Measurements from ENCODE around the gene IMMP2L.
"Not testable (repeated sequence)": the region's sequence is repeated elsewhere in the genome, so short reads cannot be mapped to it uniquely, and the experiment has no call there.

Gene IMMP2L

GRCh38 chr7:111509288-111509687 is 53.0 kb downstream of the IMMP2L start:
- DNase-seq (ENCODE audit: low read depth, low spot score): no peak

DNA sequence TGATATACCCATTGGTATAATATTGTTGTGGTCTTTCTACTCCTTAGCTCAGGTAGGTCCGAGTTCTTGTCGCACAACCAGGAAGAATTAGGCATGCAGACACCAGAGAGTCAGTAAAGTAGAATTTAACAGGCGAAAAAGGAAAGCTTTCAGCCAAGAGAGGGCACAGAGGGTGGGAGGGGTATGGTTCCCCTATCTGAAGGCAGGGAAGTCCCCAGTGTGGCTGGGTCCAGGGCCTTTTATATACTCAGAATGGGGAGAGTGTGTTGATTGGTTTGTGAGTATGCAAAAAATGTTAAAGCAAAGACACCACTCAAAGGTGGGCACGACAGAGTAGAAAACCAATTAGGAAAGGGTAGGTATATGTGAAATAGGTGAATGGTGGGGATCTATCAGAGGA is 53.9 kb downstream of the IMMP2L start:
- no peak for DNase-seq (ENCODE audit: low read depth, low spot score)

DNA sequence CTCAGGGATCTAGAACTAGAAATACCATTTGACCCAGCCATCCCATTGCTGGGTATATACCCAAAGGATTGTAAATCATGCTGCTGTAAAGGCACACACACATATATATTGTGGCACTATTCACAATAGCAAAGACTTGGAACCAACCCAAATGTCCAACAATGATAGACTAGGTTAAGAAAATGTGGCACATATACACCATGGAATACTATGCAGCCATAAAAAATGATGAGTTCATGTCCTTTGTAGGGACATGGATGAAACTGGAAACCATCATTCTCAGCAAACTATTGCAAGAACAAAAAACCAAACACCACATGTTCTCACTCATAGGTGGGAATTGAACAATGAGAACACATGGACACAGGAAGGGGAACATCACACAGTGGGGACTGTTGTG is 56.9 kb downstream of the IMMP2L start:
- not testable (repeated sequence) for DNase-seq (ENCODE audit: low read depth, low spot score)

- DNase-seq (ENCODE audit: low read depth, low spot score): not testable (repeated sequence)
Observed at GRCh38 chr7:111501799-111502198, 60.5 kb downstream of the IMMP2L start.

DNA sequence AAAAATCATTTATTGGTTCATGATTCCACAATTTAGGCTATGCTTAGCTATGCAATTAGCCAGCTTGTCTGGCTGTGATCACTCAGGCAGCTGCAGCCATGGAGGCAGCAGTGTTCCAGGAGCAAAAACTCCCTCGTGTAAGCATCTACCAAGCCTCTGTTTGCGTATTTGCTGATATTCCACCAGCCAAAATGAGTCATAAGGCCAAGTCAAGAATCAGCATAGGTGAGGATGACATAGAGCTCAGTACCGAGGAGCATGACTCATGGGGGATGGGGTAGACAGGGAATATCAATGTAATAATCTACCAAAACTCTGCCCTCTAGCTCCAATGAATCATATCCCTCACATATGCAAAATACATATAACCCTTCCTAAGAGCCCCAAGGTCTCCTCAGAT is 63.3 kb downstream of the IMMP2L start:
- peak; percentile 11 for DNase-seq (ENCODE audit: low read depth, low spot score)

DNA sequence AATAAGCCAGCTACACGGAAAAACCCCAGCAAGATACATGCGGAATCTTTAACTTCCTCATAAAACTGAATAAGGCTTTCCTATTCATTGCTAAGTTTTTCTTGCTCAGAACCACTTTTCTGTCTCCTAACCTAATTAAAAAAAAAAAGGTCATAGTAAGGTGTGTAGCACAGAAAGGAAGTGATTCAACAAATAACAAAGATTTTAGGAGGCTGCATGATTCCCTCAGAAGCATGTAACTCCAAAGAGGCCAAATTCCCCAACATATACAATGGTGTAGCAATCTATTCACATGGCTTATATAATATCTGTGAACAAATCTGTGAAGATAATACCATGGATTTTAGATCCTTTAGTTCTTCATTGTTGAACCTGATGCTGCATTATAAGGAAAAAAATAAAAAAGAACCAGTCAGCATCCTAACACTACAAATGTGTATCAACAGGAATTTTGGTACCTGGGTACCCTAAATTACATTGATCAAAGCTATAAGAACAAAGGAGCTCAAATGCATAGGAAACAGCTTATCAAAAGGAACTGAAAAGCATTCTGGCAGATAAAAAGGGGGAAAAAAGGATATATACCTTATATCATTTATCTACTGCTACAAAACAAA is 63.8 kb downstream of the IMMP2L start:
- DNase-seq (ENCODE audit: low read depth, low spot score): no peak

DNA sequence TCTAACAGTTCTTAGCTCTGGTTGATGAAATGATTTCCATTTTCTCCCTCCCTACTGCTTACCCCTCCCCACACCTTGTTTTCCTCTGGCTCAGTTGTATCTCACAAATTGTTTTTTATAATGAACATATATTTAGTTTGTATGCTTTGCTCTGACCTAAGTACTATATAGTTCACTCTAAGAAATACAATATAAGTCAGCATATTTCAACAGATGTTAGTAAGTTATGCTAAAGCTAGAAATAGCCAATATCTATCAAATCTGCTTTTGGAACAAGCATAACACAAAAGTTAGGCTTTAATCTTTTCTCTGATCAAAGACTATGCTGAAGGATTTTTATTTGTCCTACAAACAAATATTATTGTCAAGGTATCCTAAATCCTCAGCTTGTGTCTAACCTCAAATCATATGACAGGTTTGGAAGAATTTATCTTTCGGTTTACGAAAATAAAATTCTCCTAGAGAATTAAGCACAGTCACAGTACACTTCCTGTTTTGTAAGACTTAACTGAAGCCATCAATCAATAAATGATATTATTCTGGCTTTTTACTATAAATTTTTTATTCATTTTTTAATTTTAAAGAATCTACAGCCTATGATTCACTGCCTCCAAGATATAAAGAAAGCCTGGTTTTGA is 67.0 kb downstream of the IMMP2L start:
- no peak for DNase-seq (ENCODE audit: low read depth, low spot score)

- no peak for DNase-seq (ENCODE audit: low read depth, low spot score)
Observed at GRCh38 chr7:111492234-111492633, 70.1 kb downstream of the IMMP2L start.

GRCh38 chr7:111486472-111487142 is 75.7 kb downstream of the IMMP2L start:
- peak; percentile 78 for DNase-seq (ENCODE audit: low read depth, low spot score)

- peak; percentile 4 for DNase-seq (ENCODE audit: low read depth, low spot score)
Observed at GRCh38 chr7:111485701-111486380, 76.5 kb downstream of the IMMP2L start.

DNA sequence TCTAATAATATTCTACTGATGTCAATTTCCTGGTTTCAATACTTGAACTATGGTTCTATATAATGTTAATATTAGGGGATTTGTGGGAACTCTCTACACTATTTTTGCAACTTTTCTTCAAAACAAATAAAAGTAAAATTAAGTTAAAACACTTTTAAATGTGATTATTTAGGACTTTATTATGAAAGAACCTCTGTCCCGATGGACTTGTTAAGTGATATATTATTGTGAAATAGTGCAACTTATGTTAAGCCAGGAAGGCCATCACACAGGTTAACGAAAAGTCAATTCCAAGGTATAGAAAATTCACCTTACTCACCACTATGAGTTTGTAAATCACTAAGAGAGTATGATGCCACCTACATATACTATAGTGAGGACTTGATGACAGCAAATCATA is 79.2 kb downstream of the IMMP2L start:
- no peak for DNase-seq (ENCODE audit: low read depth, low spot score)

GRCh38 chr7:111477462-111478225 is 84.6 kb downstream of the IMMP2L start:
- DNase-seq (ENCODE audit: low read depth, low spot score): no peak

GRCh38 chr7:111476586-111477293 is 85.6 kb downstream of the IMMP2L start:
- DNase-seq (ENCODE audit: low read depth, low spot score): no peak

DNA sequence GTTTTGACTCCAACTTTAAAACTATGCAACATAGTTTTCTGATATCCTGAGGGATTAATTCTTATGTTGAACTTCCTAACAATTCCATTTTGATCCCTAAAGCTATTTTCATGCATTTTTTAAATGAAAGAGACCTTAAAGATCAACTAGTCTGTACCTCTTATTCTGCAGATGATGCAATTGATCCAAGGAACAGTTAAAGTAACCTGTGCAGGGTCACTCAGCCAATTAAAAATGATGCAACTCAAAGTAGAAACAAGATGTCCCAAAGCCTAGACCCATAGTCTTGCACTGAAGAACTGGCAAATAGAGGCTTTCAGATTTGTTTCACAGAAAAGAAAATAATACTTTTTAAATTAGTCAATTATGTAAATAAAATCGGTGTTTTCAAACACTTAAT is 86.3 kb downstream of the IMMP2L start:
- no peak for DNase-seq (ENCODE audit: low read depth, low spot score)

GRCh38 chr7:111475419-111475748 is 86.9 kb downstream of the IMMP2L start:
- no peak for DNase-seq (ENCODE audit: low read depth, low spot score)

DNA sequence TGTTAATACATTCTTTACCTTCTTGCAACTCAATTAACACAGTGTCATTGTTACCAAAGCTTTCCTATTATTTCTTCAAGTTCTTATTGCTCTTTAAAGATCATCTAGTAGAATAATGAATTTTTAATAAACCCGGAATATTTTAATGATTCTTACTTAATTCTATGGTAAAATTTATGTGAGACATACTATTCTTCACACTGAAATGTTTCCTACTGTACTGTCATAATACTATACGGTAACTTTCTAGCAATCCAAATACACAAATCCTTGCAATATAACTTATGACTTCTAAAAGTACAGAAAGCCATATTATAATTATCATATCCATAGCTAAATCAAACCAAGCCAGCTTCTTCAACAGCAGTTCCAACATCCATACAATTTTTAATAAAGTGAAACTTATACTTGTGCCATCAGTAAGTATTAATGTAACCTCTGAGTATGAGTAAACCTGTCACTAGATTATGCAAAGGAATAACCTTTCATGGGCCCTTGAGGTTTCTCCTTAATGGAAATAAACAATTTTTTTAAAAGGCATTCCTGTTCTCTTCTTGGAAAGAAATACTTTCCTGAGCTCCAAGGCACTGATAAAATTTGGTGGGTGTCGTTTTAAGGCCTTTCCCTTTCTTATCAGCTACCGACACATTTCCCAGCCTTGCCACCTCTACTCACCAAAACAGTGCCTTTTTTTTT is 87.4 kb downstream of the IMMP2L start:
- no peak for DNase-seq (ENCODE audit: low read depth, low spot score)

- DNase-seq (ENCODE audit: low read depth, low spot score): no peak
Observed at GRCh38 chr7:111473449-111474198, 88.7 kb downstream of the IMMP2L start.

GRCh38 chr7:111470998-111471397 is 91.3 kb downstream of the IMMP2L start:
- DNase-seq (ENCODE audit: low read depth, low spot score): no peak

DNA sequence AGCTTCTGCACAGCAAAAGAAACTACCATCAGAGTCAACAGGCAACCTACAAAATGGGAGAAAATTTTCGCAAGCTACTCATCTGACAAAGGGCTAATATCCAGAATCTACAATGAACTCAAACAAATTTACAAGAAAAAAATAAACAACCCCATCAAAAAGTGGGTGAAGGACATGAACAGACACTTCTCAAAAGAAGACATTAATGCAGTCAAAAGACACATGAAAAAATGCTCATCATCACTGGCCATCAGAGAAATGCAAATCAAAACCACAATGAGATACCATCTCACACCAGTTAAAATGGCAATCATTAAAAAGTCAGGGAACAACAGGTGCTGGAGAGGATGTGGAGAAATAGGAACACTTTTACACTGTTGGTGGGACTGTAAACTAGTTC is 92.4 kb downstream of the IMMP2L start:
- DNase-seq (ENCODE audit: low read depth, low spot score): not testable (repeated sequence)

DNA sequence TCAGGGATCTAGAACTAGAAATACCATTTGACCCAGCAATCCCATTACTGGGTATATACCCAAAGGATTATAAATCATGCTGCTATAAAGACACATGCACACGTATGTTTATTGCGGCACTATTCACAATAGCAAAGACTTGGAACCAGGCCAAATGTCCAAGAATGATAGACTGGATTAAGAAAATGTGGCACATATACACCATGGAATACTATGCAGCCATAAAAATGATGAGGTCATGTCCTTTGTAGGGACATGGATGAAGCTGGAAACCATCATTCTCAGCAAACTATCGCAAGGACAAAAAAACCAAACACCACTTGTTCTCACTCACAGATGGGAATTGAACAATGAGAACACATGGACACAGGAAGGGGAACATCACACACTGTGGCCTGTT is 96.5 kb downstream of the IMMP2L start:
- DNase-seq (ENCODE audit: low read depth, low spot score): not testable (repeated sequence)

All from astrocyte of the hippocampus (primary cell).